Measurements from ENCODE around the gene ACBD6. TPM values are rescaled to one million over a fixed set of nuclear protein-coding genes. Genes with fewer than 3 reads are reported as not detected.

Gene ACBD6
- total and polyA plus RNA-seq, 2 of the 4 experiments (the other 2 are of a cell fraction), result 52.5 to 59.1 TPM

DNA sequence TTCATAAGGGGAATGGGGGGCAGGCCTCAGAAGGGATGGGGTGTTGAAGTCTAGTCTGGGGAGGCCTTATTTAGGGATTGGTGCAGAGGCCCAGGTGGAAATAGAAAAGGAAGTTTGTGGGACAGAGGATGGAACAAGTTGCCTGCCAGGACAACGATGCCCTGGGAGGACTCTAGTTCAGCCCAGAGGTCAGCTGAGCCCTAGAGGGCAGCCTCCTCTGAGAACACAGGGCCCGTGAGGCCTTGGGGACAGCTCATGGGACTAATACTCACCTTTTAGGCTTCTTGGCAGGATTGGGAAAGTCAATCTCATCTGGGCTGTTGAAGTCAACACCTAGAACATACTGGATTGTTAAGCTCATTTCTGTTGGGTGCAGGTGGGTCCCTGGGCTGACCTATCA lies 229.3 kb downstream of the ACBD6 start:
- in situ Hi-C loops (cut with MboI; ENCODE audit: low sequenced_read_pairs) (loop anchor here (25.0 kb wide), 1 partner anchor 889 kb away; no protein-coding TSS in a partner anchor), dilution Hi-C loops (cut with HindIII; ENCODE audit: low sequenced_read_pairs, unreplicated experiment) (no loop called here), intact Hi-C loops (cut with micrococcal nuclease) (no loop called here)
- no TSS peak for BruUV-seq (replicated peaks)
- no peak overlapping the region for H2AFZ ChIP-seq (replicated peaks; ENCODE audit: low read length, poor library complexity)
- POLR2A ChIA-PET (ENCODE audit: unreplicated experiment), result no interaction called here
- H3K27ac ChIP-seq (ENCODE audit: insufficient read depth, low read length), result no peak overlapping the region
- H3K27me3 ChIP-seq (ENCODE audit: control insufficient read depth, insufficient read depth, low read length), result no peaks in the 10 kb centered on the region
- no peaks in the 10 kb centered on the region for H3K79me1 ChIP-seq (ENCODE audit: low read depth in 1 of 2, low read length in 2 of 2)
- H3K4me2 ChIP-seq (ENCODE audit: low read depth, low read length), result no peak overlapping the region
- H2BK120ac ChIP-seq (ENCODE audit: low read depth, low read length), result no peak overlapping the region
- H2AK9ac ChIP-seq (replicated peaks; ENCODE audit: low read depth, low read length, poor library complexity), result no peak overlapping the region
- H3K9me3 ChIP-seq (ENCODE audit: control insufficient read depth, insufficient read depth, low read length), result no peaks in the 10 kb centered on the region
- H3K9me1 ChIP-seq (ENCODE audit: insufficient read depth, low read length), result peaks cover 14% of the 10 kb centered on the region; the same call in 1 of the 2 replicates
- no peak overlapping the region for H3K23ac ChIP-seq (ENCODE audit: low read depth, low read length)
- WGBS, 2 experiments (ENCODE audit: extremely low coverage in 2 of 2, insufficient read length in 1 of 2), result 100% methylated on average over 1 of the region's 2 CpGs; no CpG with 5 or more reads in 1 of the 2 experiments
- no peak overlapping the region for H4K91ac ChIP-seq (ENCODE audit: insufficient read depth, low read depth, low read length)
- no peak for ATAC-seq (ENCODE audit: low read depth)
- H3K36me3 ChIP-seq (ENCODE audit: control insufficient read depth, insufficient read depth, low read length), result peaks cover 29% of the 10 kb centered on the region
- H3K4me3 ChIP-seq (ENCODE audit: insufficient read depth, low read depth, low read length), result no peak overlapping the region
- no peak overlapping the region for H3K56ac ChIP-seq (ENCODE audit: extremely low read depth, insufficient read depth, low read length)
- H3K9ac ChIP-seq (ENCODE audit: low read depth, low read length), result no peak overlapping the region
- no peak overlapping the region for H2BK20ac ChIP-seq (ENCODE audit: low read depth, low read length)
- peaks cover 7% of the 10 kb centered on the region; the same call in 1 of the 2 replicates for H4K20me1 ChIP-seq (ENCODE audit: insufficient read depth, low read length)
- H3K14ac ChIP-seq (replicated peaks; ENCODE audit: low read depth, low read length), result no peak overlapping the region
- no peak overlapping the region for H4K8ac ChIP-seq (ENCODE audit: low read depth in 2 of 2, low read length in 2 of 2)
- no peak overlapping the region for H3K4ac ChIP-seq (ENCODE audit: low read depth, low read length)
- DNase-seq, result no peak
- H3K4me1 ChIP-seq (ENCODE audit: control insufficient read depth, insufficient read depth, low read length), result peaks cover 9% of the 10 kb centered on the region
- TF ChIP-seq, protein P1, sequence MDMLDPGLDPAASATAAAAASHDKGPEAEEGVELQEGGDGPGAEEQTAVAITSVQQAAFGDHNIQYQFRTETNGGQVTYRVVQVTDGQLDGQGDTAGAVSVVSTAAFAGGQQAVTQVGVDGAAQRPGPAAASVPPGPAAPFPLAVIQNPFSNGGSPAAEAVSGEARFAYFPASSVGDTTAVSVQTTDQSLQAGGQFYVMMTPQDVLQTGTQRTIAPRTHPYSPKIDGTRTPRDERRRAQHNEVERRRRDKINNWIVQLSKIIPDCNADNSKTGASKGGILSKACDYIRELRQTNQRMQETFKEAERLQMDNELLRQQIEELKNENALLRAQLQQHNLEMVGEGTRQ (IDR thresholded peaks at IDR 0.05; ENCODE audit: low read depth, low read length), result no peak
- no peak for TF ChIP-seq CHD1 (IDR thresholded peaks at IDR 0.05; ENCODE audit: low read depth, low read length)
- TF ChIP-seq, protein P2, sequence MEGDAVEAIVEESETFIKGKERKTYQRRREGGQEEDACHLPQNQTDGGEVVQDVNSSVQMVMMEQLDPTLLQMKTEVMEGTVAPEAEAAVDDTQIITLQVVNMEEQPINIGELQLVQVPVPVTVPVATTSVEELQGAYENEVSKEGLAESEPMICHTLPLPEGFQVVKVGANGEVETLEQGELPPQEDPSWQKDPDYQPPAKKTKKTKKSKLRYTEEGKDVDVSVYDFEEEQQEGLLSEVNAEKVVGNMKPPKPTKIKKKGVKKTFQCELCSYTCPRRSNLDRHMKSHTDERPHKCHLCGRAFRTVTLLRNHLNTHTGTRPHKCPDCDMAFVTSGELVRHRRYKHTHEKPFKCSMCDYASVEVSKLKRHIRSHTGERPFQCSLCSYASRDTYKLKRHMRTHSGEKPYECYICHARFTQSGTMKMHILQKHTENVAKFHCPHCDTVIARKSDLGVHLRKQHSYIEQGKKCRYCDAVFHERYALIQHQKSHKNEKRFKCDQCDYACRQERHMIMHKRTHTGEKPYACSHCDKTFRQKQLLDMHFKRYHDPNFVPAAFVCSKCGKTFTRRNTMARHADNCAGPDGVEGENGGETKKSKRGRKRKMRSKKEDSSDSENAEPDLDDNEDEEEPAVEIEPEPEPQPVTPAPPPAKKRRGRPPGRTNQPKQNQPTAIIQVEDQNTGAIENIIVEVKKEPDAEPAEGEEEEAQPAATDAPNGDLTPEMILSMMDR (conservative IDR thresholded peaks at IDR 0.05; ENCODE audit: low read depth, low read length), result no peak
- TF ChIP-seq, protein P3, sequence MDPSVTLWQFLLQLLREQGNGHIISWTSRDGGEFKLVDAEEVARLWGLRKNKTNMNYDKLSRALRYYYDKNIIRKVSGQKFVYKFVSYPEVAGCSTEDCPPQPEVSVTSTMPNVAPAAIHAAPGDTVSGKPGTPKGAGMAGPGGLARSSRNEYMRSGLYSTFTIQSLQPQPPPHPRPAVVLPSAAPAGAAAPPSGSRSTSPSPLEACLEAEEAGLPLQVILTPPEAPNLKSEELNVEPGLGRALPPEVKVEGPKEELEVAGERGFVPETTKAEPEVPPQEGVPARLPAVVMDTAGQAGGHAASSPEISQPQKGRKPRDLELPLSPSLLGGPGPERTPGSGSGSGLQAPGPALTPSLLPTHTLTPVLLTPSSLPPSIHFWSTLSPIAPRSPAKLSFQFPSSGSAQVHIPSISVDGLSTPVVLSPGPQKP (IDR thresholded peaks at IDR 0.05; ENCODE audit: borderline replicate concordance, low read depth, low read length), result no peak
- TF ChIP-seq RAD21 (IDR thresholded peaks at IDR 0.05; ENCODE audit: low read length), result no peak
- TF ChIP-seq RCOR1 (IDR thresholded peaks at IDR 0.05; ENCODE audit: insufficient replicate concordance, low read length), result no peak
- TF ChIP-seq MAZ (IDR thresholded peaks at IDR 0.05; ENCODE audit: borderline replicate concordance, low read depth, low read length), result no peak
- TF ChIP-seq FOS (IDR thresholded peaks at IDR 0.05; ENCODE audit: low read depth, low read length), result no peak
- no peak for TF ChIP-seq POLR2A (IDR thresholded peaks at IDR 0.05; ENCODE audit: low read depth, low read length)
- no peak for TF ChIP-seq MXI1 (IDR thresholded peaks at IDR 0.05; ENCODE audit: borderline replicate concordance, low read depth, low read length)
- TF ChIP-seq MAFK (IDR thresholded peaks at IDR 0.05; ENCODE audit: low read depth, low read length), result no peak
- no peak for TF ChIP-seq NFE2L2 (IDR thresholded peaks at IDR 0.05; ENCODE audit: low read depth, low read length)
- TF ChIP-seq RFX5 (IDR thresholded peaks at IDR 0.05; ENCODE audit: low read depth, low read length), result no peak
- no peak for TF ChIP-seq CEBPB (IDR thresholded peaks at IDR 0.05; ENCODE audit: low read depth, low read length)
- TF ChIP-seq SMC3 (IDR thresholded peaks at IDR 0.05; ENCODE audit: low read depth, low read length), result no peak
- TF ChIP-seq BHLHE40 (IDR thresholded peaks at IDR 0.05; ENCODE audit: low read depth, low read length), result no peak
- no peak overlapping the region for H2AK5ac ChIP-seq (ENCODE audit: low read depth, low read length)
- H3K18ac ChIP-seq (ENCODE audit: low read depth, low read length), result no peak overlapping the region
- H4K5ac ChIP-seq (ENCODE audit: low read depth, low read length), result no peak overlapping the region
- H2BK15ac ChIP-seq (ENCODE audit: low read depth, low read length), result no peak overlapping the region
- no peak overlapping the region for H2BK5ac ChIP-seq (ENCODE audit: low read depth, low read length, poor library complexity, severe bottlenecking)
- CTCF ChIA-PET, result no interaction called here
